A673 (cell line): ENCODE results near the gene PWWP2B.

ENCODE experiments used
- EZH2 ChIP-seq: fragments of 200-600 bp; sonication (generic); IDR thresholded peaks from 2 replicates; pipeline ENCODE4 v1.6.1; 2017; ENCODE audit warnings: borderline replicate concordance, low read depth, mild to moderate bottlenecking, mixed read lengths, antibody characterized with exemption, low read length; ENCODE audit not compliant: poor library complexity, severe bottlenecking
- TF ChIP-seq, protein P1 (sequence below): fragments of 300-800, 200-600 bp; sonication (generic); conservative IDR thresholded peaks from 2 replicates; pipeline ENCODE4 v1.5.1; 2017; ENCODE audit warnings: low read depth, mild to moderate bottlenecking, antibody characterized with exemption, low read length, moderate library complexity, mixed read lengths

DNA sequence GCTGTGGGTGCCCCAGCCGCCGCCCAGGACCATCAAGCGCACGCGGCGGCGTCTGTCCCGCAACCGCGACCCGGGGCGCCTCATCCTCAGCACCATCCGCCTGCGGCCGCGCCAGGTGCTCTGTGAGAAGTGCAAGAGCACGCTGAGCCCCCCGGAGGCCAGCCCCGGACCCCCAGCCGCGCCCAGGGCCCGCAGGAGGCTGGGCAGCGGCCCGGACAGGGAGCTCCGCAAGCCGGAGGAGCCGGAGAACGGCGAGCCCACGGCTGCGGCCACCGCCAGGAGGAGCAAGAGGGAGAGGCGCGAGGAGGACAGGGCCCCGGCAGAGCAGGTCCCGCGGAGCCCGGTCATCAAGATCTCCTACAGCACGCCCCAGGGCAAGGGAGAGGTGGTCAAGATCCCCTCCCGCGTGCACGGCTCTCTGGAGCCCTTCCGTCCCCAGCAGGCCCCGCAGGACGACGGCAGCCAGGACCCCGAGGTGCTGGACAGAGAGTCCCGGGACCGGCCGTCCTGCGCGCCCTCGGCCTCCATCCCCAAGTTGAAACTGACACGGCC, 8.0 kb downstream of the PWWP2B start:
- no peak for TF ChIP-seq EZH2
- TF ChIP-seq, protein P1, sequence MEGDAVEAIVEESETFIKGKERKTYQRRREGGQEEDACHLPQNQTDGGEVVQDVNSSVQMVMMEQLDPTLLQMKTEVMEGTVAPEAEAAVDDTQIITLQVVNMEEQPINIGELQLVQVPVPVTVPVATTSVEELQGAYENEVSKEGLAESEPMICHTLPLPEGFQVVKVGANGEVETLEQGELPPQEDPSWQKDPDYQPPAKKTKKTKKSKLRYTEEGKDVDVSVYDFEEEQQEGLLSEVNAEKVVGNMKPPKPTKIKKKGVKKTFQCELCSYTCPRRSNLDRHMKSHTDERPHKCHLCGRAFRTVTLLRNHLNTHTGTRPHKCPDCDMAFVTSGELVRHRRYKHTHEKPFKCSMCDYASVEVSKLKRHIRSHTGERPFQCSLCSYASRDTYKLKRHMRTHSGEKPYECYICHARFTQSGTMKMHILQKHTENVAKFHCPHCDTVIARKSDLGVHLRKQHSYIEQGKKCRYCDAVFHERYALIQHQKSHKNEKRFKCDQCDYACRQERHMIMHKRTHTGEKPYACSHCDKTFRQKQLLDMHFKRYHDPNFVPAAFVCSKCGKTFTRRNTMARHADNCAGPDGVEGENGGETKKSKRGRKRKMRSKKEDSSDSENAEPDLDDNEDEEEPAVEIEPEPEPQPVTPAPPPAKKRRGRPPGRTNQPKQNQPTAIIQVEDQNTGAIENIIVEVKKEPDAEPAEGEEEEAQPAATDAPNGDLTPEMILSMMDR = no peak
